Activated CD4-positive, alpha-beta T cell treated with anti-CD3 and anti-CD28 coated beads for 48 hours (primary cell): Measurements from ENCODE around the gene PLIN5.

Experiments
- DNase-seq: peaks from one replicate; pipeline ENCODE4 v3.0.0-alpha.2; 2020

The PLIN5 gene

DNA sequence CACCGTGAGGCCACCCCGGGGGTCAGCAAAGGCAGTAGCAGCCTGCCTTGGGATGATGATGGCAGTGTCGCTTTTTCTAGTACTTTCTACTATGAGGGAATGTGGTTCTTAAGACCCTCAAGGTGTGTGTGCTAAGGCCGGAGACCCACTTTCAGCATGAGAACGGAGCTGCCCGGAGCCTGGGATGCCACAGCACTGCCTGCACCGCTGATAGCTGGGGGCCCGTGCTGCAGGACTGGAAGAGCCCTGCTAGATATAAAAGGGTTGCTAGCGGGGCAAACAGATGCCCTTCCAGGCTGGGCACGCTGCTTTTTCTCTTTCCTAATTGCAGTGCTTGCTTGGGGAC lies 31.2 kb downstream of the PLIN5 start:
- no peak for DNase-seq

DNA sequence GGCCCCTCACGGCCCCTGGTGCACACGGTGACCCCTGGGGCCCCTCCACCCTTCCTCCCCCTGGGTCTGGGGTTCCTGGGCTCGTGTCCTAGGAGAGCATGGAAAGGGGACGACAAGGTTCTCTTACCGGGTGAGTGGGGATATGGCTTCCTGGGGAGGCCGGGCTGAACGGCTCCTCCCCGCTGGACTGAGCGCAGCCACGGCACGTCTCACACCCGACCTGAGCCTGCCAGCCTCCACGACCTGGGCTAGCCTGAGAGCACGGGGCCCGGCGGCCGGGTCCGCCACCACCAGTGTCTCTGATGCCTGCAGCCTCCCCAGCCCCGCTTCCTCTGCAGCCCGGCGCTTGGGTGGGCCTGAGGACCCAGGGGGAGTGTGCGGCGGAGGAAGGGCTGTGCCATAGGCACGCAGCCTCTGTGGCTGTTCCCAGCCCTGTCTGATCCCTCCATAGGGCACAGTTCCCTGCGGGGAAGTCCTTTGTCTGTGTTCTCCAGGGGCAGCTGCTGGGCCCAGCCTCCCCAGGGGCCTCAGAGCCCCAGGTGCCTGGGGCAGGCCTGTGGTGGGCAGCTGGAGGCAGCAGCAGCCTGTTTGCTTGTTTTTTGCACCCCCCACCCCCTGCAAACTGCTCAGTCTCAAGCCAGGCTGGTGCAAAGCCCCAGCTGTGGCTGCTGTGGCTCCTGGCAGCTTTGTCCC lies 31.7 kb downstream of the PLIN5 start:
- DNase-seq, result no peak

GRCh38 chr19:4502282-4503131 lies 32.5 kb downstream of the PLIN5 start:
- no peak for DNase-seq

- DNase-seq, result no peak
Observed at GRCh38 chr19:4501691-4502090, 33.3 kb downstream of the PLIN5 start.

DNA sequence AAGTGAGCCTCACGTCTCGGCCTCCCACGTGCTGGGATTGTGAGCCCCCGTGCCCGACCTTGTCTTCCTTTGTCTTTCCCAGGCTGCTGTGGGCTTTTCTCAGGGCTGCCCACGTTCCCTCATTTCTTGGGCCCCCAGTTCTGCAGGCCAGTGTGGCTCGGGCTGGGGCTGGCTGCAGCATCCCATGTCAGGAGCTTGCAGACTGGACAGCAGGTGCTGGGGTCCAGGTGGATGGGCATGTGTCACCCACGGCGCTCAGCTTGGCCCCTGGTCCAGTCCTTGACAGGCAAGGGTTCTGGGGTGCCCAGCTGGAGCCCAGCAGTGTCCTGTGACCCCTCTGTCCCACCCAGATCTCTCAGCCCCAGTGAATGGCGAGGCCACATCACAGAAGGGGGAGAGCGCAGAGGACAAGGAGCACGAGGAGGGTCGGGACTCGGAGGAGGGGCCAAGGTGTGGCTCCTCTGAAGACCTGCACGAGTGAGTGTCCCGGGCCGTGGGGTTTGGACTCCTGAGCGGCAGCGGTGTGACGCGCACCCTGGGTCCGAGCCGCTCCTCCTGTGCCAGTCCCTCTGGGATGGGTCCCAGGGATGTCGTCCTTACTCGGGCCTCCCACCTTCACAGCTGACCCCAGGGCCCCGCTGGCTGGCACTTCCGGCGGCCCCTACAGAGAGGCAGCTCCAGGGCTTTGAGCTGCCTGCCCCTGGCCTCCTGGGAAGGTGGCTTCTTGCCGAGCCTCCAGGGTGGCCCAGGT lies 34.0 kb downstream of the PLIN5 start:
- DNase-seq, result no peak

- no peak for DNase-seq
Observed at GRCh38 chr19:4499855-4500254, 35.2 kb downstream of the PLIN5 start.

DNA sequence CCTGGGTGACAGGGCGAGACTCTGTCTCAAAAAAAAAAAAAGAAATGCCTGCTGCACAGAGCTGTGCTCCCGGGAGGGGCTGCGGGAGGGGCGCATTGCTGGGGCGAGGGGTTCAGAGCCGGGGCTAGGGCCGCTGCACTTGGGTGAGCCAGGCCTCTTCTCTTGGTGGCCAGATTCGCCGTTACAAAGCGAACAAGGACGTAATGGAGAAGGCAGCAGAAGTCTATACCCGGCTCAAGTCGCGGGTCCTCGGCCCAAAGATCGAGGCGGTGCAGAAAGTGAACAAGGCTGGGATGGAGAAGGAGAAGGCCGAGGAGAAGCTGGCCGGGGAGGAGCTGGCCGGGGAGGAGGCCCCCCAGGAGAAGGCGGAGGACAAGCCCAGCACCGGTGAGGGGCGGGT lies 35.7 kb downstream of the PLIN5 start:
- no peak for DNase-seq

DNA sequence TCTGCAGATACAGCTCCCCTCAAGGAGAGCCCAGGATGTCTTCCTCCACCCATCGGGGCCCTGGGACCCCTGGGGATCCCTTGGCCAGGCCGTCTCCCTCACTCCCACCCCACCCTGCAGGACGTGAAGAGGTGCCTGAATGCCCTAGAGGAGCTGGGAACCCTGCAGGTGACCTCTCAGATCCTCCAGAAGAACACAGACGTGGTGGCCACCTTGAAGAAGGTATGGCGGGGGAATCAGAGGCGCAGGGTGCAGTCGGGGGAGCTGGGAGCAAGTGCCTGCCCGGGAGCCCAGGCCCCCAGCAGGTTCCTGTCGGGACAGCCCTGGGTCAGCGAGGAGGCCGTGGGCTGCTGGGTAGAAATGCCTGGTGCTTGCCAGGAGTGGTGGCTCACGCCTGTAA lies 36.3 kb downstream of the PLIN5 start:
- no peak for DNase-seq

GRCh38 chr19:4497770-4498389 lies 37.1 kb downstream of the PLIN5 start:
- DNase-seq, result no peak

DNA sequence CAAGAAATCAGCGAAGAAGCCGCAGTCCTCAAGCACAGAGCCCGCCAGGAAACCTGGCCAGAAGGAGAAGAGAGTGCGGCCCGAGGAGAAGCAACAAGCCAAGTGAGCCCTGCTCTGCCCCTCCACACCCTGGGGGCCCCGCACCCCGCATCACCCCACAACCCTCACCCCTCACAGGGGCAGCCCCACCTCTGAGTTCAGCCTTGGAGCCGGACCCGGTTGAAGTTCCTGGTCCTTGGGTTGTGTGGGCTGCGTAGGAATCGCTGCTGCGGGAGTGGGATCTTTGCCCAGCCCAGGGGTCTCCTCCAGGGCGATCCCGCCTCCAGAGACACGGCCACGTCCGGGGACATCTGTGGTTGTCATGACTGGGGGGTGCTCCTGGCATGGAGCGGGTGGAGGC lies 38.7 kb downstream of the PLIN5 start:
- DNase-seq, result no peak

GRCh38 chr19:4495471-4495870 lies 39.6 kb downstream of the PLIN5 start:
- DNase-seq, result no peak

GRCh38 chr19:4494691-4495064 lies 40.3 kb downstream of the PLIN5 start:
- DNase-seq, result no peak

- DNase-seq, result no peak
Observed at GRCh38 chr19:4493929-4494690, 40.9 kb downstream of the PLIN5 start.

DNA sequence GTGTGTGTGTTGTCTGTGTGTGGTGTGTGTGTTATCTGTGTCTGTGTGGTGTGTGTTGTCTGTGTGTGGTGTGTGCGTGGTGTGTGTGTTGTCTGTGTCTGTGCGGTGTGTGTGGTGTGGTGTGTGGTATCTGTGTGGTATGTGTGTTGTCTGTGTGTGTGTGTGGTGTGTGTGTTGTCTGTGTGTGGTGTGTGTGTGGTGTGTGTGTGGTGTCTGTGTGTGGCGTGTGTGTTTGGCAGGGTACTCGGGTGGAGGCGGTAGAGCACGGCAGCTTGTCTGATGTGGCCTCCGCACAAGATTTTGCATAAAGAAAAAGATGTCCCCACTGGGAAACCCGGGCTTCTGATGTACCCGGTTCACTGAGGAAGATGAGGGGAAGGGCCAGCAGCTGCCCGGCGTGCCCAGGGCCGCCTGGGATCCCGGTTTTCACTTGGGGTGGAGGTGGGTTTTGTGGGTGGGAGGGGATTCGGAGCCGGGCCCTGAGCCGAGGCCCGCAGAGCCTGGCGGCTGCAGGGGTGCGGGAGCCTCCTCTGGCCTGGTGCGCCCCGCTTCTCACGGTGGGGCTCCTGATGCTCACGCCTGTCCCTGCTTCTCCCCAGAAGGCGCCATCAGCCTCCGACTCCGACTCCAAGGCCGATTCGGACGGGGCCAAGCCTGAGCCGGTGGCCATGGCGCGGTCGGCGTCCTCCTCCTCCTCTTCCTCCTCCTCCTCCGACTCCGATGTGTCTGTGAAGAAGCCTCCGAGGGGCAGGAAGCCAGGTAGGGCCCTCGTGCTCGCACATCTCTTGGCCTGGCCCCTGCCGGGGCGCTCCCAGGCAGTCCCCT lies 41.7 kb downstream of the PLIN5 start:
- DNase-seq, result no peak

GRCh38 chr19:4492337-4493103 lies 42.5 kb downstream of the PLIN5 start:
- DNase-seq, result no peak

GRCh38 chr19:4491446-4491845 lies 43.6 kb downstream of the PLIN5 start:
- no peak for DNase-seq

- DNase-seq, result no peak
Observed at GRCh38 chr19:4488496-4488895, 46.5 kb downstream of the PLIN5 start.

GRCh38 chr19:4487572-4487971 lies 47.5 kb downstream of the PLIN5 start:
- no peak for DNase-seq

GRCh38 chr19:4483385-4483784 lies 51.6 kb downstream of the PLIN5 start:
- no peak for DNase-seq

DNA sequence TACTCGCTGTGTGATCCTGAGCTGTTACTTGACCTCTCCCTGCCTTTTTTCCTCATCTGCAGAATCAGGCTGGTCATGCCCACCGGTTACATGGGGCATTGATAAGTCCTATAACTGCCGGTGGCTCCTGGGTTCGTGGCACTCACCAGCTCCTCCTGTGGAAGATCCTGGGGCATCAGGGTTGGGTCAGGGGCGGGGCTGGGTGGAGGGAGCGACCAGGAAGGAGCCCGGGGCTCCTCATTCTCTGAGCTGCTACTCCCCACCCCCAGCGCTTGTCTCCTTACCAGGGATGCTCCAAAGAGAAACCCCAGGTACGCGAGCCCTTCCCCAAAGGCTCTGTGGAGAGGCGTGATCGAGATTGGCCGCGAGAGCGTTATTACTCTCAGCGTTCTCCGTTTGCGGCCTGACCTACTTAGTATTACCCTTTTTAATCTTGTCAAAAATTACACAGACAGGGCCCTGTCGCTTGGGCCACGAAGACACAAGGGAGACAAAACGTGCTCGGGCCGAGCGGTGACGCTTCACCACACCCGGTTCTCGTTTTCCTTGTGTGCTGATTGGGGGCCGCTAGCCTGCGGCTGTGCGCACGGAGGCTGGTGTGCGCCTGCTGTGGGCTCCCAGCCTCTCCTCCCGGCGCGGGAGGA lies 52.2 kb downstream of the PLIN5 start:
- DNase-seq, result no peak
